ENCODE results near the gene ATP2C2. TPM values are rescaled to one million over a fixed set of nuclear protein-coding genes. Genes with fewer than 3 reads are reported as not detected.

The ATP2C2 gene
- total and polyA plus RNA-seq, 2 experiments from 2014 or later = 2.1 TPM

GRCh38 chr16:84369105-84369504 lies 767 bp downstream of the ATP2C2 start:
- TF ChIP-seq CREB1 (CRISPR knock-in tag; IDR thresholded peaks at IDR 0.05; ENCODE audit: low read depth) (no peak), POLR2AphosphoS5 (IDR thresholded peaks at IDR 0.05; ENCODE audit: low read depth) (no peak), EZH2phosphoT487 (IDR thresholded peaks at IDR 0.05; ENCODE audit: unreplicated experiment) (no peak), CTCF (conservative IDR thresholded peaks at IDR 0.05; ENCODE audit: low read depth in 2 of 2) (no peak), NANOG (IDR thresholded peaks at IDR 0.05; ENCODE audit: borderline replicate concordance) (no peak), ETS1 (IDR thresholded peaks at IDR 0.05) (no peak), JUNB (IDR thresholded peaks at IDR 0.05; ENCODE audit: unreplicated experiment) (no peak), ZNF462 (CRISPR knock-in tag; IDR thresholded peaks at IDR 0.05) (no peak), STAT1 (IDR thresholded peaks at IDR 0.05; ENCODE audit: unreplicated experiment) (no peak), EZH2 (IDR thresholded peaks at IDR 0.05; ENCODE audit: low read depth, unreplicated experiment) (no peak), ZNF331 (CRISPR knock-in tag; IDR thresholded peaks at IDR 0.05; ENCODE audit: low read depth) (no peak), REST (IDR thresholded peaks at IDR 0.05; ENCODE audit: unreplicated experiment) (no peak), ZNF114 (CRISPR knock-in tag; IDR thresholded peaks at IDR 0.05) (no peak)
- no peaks in the 10 kb centered on the region for H3K79me2 ChIP-seq (replicated peaks; ENCODE audit: insufficient read depth)
- ATAC-seq = peak; percentile 6
- Mint-ChIP-seq H3K4me3 (peak overlapping the region; percentile 85), H3K27ac (no peak overlapping the region), H3K9me3 (no peaks in the 10 kb centered on the region), H3K36me3 (ENCODE audit: low read depth) (no peaks in the 10 kb centered on the region), H3K4me1 (peaks cover 26% of the 10 kb centered on the region), H3K27me3 (ENCODE audit: insufficient read depth, low read depth, poor library complexity) (peaks cover 26% of the 10 kb centered on the region)
- H3K4me1 ChIP-seq (ENCODE audit: insufficient read depth) = peaks cover 21% of the 10 kb centered on the region
- peak; percentile 43 for DNase-seq (ENCODE audit: low spot score)
- no peaks in the 10 kb centered on the region for H4K20me1 ChIP-seq (replicated peaks; ENCODE audit: insufficient read depth)
- H3K36me3 ChIP-seq (ENCODE audit: insufficient read depth) = no peaks in the 10 kb centered on the region
- peak overlapping the region; percentile 80 for H3K4me3 ChIP-seq
- H3F3A ChIP-seq (replicated peaks; ENCODE audit: low read depth) = no peaks in the 10 kb centered on the region
- H3K27ac ChIP-seq (ENCODE audit: low read depth) = no peak overlapping the region
- peak overlapping the region; percentile 98; the same call in 1 of the 2 replicates for H2AFZ ChIP-seq
- peaks cover 26% of the 10 kb centered on the region for H3K27me3 ChIP-seq (ENCODE audit: insufficient read depth)
- H3K4me2 ChIP-seq = peak overlapping the region; percentile 80
- no peaks in the 10 kb centered on the region for H3K9me2 ChIP-seq (ENCODE audit: insufficient read depth)
